HG03354 (cell line): ENCODE data around the gene ERN1.
"Not testable (repeated sequence)": the region's sequence is repeated elsewhere in the genome, so short reads cannot be mapped to it uniquely, and the experiment has no call there.

Experiments
- ATAC-seq: cut with Tn5 transposase; IDR thresholded peaks from one replicate; pipeline ENCODE4 v1.9.1; 2021; ENCODE audit warnings: mild to moderate bottlenecking; ENCODE audit not compliant: unreplicated experiment, poor library complexity, severe bottlenecking

The ERN1 gene

DNA sequence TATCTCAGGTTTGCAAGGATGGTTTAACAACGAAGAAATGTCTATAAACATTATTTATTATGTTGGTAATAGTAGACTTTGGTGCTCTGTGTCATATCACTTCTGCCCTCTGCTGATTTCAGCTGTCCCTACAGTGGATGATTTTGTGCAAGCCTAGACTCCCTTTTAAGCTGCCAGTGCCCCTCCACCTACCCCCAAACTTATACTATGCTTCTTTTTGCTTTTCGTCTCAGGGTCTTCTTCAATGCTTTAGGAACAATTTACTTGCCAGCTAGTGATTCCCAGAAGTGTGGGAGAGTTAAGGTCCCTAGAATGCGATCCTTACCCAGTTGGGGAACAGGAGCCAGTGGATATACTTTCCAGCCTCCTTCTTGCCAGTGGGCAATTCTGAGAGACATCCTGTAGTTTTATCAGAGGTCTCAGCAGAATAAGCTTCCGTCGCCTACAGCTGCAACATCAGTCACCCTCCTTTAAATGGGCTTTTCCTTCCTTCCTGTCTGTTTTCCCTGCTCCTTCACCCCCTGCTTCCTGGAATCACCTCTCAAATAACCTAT is 113.6 kb downstream of the ERN1 start:
- no peak for ATAC-seq

DNA sequence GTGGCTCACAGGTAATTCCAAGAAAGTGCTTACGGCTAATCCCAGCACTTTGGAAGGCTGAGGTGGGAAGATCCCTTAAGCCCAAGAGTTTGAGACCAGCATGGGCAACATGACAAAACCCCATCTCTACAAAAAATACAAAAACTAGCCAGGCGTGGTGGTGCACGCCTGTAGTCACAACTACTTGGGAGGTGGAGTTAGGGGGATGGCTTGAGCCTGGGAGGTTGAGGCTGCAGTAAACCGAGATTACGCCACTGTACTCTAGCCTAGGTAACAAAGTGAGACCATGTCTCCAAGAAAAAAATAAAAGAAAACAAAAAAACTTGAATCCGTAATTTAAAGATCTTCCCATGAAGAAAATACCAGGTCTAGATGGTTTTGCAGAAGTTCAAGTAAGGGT is 114.5 kb downstream of the ERN1 start:
- ATAC-seq = no peak

DNA sequence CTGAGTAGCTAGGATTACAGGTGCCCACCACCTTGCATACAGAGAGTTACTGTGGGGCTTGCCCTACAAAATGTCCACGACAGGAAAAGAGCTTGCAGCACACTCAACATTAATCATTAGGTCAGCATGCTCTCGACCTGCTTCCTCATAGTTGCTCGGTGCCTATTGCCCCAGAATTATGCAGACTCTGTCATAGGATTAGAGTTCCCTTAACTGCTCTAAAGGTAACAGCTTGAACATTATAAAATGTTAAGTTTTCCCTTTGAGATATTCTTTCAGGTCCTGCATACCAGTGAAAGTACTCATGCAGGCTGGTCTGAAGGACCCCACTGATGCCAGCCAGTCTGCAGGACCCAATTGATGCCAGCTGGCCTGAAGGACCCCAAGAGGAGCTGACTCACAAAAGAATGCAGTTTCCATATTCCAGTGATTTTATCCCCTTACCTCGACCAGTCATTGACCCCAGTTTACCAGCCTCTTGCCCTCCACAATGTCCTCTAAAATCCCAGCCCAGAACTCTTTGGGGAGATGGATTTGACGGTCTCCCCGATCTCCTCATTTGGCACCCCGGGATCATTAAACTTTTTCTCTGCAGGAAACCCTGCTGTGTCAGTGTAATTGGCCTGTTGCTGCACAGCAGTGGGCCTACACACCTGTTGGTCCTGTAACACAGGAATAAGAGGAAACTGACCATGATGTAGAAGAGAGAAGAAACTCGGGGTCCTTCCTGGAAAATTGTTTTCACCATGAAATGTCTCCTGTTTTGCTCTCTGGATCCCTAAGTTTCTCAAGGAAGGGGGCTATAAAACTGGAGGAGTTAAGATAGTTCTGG is 120.2 kb downstream of the ERN1 start:
- ATAC-seq = no peak

DNA sequence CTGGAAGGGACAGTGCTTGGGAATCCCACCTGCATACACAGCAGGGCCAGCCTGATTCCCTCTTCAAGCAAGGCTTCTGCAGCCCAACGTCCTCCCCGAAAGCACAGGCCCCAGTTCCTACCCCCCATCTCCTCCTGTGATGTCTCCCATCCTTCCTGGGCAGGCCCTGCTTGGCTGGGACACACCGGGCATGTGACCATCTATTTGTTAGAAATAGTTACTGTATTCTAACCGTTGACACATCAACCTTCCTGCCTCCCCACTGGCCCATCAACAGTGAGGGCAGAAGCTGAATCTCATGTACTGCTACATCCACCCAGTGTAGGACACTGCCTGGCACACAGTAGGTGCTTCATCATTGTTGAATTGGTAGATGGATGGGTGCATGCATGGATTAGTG is 121.1 kb downstream of the ERN1 start:
- no peak for ATAC-seq

DNA sequence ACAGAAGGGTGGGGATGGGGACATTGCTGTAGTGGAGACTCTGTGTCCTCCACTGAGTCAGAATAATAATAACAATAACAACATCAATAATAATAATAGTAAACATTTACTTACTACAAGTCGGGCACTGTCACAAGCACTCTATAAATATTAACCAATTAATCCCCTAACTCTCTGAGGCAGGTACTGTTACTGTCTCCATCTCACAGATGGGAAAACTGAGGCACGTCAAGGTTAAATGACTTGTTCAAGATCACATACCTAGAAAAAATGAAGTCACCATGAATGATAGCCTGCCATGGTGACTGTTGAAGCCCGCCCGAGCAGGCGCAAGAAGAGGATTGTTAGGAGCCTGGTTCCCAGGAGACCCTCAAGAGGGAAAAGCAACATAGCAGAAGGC is 121.6 kb downstream of the ERN1 start:
- ATAC-seq = no peak

DNA sequence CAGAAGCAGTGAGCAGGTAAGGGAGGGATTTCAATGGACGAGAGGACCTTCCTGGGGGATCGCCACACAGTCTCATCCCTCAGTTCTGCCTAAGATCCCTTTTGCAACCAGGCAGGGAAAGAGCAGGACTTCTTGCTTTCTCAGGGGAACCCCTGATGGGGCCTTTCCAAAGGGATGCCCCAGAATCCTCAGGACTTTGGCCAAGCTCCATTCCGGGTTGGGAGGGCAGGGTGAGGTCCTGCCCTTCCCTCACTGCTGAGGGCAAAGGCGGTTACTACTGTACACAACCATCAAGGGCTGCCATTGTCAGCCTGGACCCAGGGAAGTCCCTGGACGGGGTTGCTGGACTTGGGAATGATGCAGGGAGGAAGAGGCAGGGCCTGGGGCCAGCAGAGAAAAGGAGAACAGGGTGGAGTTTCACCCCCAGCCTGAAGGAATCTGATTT is 122.1 kb downstream of the ERN1 start:
- ATAC-seq = no peak

DNA sequence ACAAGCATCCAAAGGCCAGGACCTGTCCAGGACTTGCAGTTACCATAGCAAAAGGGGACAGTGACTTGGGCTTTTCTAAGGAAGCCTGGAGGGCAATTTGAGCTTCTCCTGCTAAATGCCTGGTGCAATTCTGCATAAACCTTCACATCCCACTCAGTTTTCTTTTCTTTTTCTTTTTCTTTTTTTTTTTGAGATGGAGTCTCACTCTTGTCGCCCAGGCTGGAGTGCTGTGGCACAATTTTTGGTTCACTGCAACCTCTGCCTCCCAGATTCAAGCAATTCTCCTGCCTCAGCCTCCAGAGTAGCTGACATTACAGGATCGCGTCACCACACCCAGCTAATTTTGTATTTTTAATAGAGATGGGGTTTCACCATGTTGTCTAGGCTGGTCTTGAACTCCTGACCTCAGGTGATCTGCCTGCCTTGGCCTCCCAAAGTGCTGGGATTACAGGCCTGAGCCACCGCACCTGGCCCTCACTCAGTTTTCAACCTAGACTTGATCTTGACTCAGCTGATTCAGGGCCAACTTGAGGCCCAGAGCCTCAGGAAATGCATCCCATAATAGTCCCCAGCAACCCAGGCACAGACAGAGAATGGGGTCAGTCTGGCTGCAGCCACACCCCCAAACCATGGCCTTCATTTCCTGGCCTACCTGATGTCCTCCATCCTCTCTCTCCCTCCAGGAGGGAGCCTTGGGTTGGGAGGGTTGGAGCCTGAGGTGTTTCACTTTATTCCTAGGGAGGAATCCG is 122.7 kb downstream of the ERN1 start:
- not testable (repeated sequence) for ATAC-seq

DNA sequence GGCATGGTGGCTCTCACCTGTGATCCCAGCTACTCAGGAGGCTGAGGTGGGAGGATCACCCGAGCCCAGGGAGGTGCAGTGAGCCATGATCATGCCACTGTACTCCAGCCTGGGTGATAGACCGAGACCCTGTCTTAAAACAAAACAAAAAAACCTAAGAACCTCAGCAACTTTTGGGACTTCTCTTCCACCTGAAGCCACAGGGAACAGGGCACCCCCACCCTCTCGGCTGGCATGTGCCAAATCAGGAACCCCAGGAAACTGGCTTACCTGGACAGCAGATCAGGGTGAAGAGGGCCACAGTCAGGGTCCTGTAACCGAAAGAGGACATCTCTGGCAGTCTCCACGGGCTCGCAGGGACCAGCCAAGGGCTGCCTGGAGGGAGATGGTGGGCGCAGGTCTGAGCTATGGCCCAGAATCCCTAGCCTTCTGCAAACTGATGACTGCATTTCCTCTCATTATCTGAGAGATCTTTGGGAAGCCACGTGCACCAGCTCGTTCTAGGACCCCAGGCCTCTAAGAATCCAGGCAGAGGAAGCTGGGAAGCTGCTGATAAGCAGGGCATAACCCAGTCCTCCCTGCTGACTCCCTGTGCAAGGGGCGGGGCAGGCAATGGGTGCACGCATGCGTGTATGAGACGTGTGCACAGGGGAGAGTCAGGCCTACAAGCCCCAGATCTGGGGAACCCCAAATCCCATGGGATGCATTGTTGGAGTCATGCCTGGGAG is 123.4 kb downstream of the ERN1 start:
- ATAC-seq = no peak

DNA sequence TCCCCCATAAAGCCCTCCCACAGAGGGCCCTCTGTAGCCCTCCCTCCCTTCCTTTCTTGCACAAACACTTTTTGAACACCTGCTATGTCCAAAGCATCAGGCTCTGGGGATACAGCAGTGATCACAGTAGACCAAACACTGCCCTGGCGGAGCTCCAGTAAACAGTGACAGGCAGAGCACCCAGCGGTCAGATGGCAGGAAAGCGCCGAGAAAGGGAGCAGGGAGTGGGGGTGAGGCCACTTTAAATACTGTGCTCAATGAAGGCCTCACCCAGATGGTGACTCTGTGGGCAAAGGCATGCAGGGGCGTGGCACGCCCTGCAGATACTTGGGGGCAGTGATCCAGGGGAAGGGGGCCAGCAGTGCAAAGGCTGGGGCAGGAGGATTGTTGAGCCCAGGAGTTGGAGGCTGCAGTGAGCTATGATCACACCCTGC is 124.2 kb downstream of the ERN1 start:
- ATAC-seq = no peak

DNA sequence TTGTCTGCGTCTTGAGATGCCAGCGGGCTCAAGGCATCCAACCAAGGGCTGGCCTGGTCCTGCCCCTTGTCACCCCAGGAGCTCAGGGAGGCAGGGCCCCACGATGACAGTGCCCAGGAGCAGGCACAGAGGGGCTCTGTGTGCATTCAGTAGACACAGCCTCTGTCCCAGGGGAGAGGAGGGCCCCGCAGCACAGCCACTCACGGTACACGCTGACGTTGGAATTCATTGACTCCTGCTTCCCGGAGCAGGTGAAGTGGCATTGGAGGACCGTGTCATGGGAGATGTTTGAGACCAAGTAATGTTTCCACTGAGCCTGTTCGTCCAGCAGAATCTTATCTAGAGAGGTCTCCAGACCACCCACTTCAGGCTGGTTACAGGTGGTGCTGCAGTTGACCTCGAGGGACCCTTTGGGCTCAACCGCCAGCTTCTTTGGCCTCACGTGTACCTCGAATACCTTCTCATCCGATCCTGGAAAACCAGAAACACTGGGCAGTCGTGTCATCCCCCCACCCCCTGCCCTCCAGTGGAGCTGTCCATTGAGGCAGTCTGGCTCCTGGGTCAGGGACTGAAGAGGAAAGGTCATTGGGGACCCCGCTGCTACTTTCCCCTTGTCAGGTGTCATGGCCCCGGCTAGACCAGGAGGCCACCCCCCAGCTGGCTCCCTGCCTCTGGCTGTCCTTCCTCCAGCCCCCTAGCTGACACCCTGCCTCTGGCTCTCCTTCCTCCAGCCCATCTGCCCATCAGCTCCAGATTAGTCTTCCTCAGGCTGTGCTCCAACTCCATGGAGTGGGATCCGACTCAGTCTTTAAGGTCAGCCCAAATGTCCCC is 124.8 kb downstream of the ERN1 start:
- ATAC-seq = no peak

DNA sequence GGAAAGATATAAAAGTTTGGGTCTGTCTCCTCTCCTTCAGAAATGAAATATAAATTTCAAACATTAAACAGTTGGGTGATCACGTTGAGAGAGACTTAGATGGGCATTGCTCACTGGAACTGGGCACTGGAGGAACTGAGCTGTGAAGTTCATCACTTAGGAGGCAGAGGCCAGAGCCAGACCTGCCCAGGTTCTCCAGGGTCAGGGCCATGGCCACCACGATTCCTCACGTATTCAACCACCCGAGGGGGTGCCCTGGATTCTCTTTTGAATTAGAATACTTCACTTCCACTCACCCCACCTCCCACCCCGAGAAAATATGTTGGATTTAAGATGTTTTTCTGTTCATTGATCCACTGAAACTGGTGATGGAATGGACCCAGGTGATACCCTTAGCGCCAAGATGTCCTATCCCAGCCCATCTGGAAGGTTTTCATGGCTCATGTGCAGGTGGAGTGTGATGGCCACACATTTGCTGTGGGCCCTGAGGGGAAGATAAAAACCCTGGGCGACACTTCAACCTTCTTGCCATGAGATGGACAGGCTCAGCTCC is 125.7 kb downstream of the ERN1 start:
- no peak for ATAC-seq

DNA sequence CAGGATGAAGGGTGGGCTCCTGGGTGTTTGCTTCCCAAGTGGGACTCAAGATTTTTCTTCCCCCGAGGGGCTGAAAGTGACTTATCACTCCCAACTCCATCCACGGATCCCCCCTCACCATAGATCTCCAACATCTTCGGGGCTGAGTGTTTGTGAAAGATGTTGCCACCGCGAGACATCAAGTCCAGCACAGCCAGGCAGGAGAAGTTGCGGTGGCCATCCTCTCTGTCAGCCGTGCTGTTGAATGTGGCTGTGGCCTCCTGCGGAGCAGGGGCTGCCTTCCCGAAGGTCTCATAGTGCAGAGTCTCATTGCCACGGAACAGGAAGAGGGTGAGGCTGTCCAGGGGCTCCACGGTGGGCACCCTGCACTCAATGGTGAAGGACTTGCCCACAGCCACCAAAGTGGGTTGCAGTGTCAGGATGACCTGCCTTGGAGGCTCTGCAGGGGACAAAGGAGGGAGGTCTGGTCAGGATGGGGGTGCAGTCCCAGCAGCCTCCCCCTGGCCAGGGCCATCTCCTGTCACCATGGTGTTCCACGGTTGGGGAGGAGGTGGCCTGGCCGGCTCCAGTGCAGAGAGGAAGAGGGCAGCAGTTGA is 126.3 kb downstream of the ERN1 start:
- no peak for ATAC-seq

DNA sequence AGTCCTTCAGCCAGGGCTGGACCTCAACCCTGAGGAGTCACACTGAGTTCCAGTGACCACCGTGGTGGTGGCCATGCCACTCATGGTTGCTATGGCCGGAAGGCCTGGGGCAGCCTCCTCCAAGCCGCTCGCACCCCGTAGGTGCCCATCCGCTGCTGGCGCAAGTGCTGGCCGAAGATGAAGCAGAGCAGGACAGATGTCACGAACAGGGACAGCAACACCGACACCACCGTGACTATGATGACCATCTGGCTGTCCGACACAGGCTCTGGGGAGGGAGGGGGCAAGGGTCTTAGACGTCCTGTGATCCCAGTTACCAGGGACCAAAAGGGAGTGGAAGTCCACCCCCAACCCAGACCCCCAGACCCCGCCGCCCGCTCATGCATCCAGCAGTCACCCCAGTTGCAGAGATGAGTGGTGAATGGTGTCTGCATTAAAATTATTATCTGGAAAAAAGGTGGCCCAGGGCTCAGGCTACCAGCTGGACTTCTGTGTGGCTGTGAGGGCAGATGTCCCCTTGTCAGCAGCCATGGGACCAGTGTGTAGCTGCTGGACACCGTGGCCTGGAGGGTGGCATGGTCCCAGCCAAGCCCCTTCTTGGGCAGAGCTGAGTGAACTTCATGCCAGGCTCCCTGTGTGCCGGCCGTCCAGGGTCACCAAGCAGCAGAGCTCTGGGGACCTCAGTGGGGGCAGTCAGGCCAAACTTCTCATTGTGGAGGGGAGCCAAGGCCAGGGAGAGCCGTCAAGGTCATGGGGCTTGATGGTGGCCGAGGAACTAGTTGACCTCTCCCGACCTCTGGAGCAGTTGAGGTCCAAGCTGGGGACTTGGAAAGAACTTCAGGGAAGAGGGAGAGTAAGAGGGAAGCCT is 127.1 kb downstream of the ERN1 start:
- ATAC-seq = no peak

DNA sequence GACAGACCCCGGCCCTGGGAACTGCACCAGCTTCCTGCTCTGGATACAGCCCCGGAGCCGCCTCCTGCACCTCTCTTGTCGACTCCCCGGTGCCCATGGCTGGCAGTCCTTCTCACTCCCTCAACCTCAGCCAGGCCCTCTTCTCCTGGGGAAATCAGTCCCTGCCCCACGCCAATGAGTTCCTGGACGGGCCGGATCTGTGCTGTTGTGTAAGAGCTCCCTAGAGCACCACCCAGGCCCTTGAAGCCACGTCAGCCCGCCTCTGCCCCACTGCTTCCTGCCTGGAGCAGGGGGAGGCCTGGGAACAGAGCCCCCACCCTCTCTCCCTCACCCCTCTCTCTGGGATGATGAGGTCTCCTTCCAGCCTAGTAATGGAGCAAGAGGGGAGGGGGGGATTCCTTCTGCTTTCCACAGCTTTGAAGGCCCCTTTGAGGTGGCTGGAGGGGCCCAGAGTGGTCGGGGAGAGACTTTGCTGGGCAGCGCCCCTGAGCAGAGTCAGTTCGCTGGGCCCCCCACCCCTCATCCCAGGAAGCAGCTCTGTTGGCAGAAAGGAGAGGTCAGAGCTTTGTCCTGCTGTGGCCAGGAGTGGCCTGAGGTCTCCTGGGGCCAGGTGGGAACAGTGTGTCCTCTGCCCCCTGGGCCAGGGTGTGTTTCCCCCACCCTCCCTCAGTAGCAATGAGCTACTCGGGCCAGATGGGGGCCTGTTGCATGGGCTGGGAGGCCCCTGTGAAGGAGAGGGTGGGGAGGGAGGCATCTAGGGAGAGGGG is 128.0 kb downstream of the ERN1 start:
- ATAC-seq = no peak

DNA sequence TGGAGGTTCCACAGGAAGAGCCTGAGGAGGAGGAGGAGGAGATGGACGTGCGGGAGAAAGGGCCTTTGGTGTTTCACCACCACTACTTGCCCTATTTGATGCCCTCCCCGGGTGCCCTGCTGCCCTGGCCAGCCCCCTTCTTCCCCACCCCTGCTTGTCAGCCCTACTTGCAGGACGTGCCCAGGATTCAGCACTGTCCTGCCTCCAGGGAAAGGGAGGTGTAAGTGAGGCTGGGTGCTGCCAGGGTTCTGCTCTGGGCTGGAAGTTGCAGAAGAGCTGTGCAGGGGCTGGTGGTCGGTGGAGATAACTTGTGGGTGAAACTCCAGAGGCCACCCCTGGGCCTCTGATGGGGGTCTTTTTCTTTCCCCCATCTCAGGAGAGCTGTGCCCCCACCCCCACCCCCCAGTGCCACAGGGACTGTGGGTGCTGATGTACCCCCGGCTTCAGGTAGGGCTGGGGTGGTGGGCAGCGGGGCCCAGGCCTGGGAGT is 128.8 kb downstream of the ERN1 start:
- no peak for ATAC-seq

DNA sequence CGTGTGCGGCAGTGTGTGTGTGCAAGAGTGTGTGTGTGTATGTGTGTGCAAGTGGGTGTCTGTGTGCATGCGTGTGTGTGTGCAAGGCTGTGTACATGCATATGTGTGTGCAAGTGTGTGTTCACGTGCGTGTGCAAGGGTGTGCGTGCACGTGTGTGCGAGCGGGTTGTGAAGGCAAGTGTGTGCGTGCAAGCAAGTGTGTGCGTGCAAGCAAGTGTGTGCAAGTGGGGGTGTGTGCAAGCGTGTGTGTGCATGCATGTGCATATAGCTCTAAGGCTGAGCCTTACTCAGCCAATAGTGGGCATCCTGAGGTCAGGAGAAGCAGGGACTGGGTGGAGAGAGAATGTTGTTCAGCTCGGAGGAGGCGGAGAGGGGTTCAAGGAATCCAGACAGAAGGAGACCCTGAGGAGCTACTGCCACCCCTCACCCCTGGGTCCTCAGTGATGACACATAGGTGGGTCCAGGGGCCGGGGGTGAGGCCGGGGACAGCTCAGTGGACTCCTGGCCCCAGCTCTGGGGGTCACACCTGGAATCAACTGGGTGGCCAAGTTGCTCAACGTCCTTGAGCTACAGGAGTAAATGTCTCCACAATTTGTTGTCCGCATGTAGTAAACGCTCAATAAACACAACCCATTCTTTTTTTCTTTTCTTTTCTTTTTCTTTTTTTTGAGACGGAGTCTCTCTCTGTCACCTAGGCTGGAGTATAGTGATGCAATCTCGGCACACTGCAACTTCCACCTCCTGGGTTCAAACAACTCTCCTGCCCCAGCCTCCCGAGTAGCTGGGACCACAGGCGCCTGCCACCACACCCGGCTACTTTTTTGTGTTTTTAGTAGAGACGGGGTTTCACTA is 130.0 kb downstream of the ERN1 start:
- no peak for ATAC-seq
